GM12875 (cell line): ENCODE measurements around the gene EPB41L4A.
"Not testable (repeated sequence)": the region's sequence is repeated elsewhere in the genome, so short reads cannot be mapped to it uniquely, and the experiment has no call there.

Experiments used
- H3K4me3 ChIP-seq: one replicate; pipeline ENCODE4 v1.5.1; 2011; ENCODE audit warnings: low read depth, low read length, control low read depth
- CTCF ChIP-seq: IDR thresholded peaks from 2 replicates; pipeline ENCODE4 v1.5.1; 2011; ENCODE audit warnings: low read depth, mild to moderate bottlenecking, control low read depth, inconsistent platforms, low read length, moderate library complexity, borderline replicate concordance; ENCODE audit not compliant: insufficient read depth

Gene EPB41L4A

GRCh38 chr5:112434641-112435040, 15.6 kb upstream of the EPB41L4A start:
- no peak for TF ChIP-seq CTCF
- H3K4me3 ChIP-seq = no peak overlapping the region

GRCh38 chr5:112426202-112426601, 7.1 kb upstream of the EPB41L4A start:
- not testable (repeated sequence) for H3K4me3 ChIP-seq

DNA sequence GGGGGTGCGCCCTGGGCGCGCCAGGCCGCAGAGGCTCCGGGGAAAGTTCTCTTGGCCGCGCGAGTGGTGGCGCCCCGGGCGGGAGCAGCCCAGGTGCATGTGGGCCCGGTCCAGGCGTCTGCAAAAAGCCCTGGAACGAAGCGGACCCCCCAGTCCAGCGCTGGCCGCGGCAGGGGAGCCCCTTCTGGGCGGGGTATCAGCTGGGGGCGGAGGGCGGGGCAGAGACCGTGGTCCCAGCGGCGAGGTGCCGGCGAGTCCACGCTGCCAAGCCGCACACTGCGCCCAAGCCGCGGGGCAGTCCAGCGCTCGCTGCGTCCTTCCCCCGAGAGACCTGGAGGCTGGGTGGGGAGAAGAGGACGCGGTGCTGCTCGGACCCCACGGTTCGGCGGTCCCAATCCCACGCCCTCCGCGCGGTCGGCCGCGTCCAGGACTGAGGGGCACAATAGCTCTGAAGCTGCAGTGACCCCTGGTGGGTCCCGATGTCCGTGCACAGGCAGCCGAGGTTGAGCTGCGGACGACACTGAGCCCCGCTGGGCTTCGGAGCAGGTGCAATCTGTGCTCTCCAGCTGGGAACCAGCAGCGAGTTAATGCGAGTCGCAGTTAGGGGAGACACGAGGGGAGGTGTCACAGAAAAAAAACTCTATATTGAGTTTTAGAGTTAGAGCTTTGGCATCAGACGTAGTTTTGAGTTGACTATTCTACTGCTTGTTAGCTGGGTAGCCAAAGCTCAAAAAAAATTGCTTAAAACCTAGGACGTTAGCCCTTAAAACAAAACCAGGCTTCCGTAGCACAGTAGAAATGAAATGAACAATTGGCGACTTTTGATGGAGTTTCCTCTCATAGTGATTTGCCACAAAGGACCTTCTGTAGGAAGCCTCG, 1.1 kb upstream of the EPB41L4A start:
- peak; percentile 83 for TF ChIP-seq CTCF
- peak overlapping the region; percentile 55 for H3K4me3 ChIP-seq

DNA sequence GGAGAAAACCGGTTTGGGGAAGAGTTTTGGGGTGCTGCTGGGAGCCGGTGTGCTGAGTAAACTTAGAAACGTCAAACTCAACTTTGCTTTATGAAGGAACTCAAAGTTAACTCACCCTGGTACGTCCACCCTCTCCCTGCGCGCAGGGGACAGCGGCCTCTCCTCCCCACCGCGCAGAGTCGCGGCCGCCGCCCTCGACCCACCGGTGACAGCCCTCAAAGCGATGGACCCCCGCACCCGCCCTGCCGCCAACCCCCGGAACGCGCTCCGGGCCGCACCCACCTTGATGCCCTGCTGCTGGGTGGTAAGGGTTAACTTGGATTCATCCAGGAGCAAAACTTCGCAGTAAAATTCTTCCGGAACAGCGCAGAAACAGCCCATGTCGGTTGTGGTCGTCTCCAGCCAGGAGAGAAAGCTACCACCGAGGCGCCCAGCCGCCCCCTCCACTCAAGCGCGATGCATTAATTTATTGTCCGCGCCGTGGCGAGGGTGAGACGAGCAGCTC, 366 bp downstream of the EPB41L4A start:
- no peak for TF ChIP-seq CTCF

GRCh38 chr5:112417931-112418658, 982 bp downstream of the EPB41L4A start:
- H3K4me3 ChIP-seq = peak overlapping the region; percentile 55
- TF ChIP-seq CTCF = no peak

More for the DNA sequence above, 366 bp downstream of the EPB41L4A start:
- peak overlapping the region; percentile 55 for H3K4me3 ChIP-seq

GRCh38 chr5:112415552-112415951, 3.5 kb downstream of the EPB41L4A start:
- no peak for TF ChIP-seq CTCF
- H3K4me3 ChIP-seq = no peak overlapping the region

DNA sequence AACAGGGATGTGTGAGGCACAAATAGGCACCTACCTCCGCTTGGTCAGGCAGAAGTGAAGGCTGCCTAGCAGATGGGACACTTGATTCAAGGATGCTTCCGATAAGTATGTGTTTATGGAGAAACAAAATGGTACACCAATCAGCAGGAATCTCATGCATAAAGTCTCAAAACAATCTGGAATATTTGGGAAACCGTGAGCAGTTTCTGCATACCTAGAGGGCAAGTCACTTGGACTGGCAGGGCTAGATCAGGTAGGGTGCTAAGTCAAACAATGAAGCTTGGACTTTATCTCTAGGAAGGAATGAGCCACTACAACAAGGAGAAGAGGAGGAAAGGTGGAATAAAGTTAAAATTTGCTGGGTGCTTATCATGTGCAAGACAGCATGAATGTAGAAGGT, 5.5 kb downstream of the EPB41L4A start:
- no peak overlapping the region for H3K4me3 ChIP-seq
- no peak for TF ChIP-seq CTCF
